NCI-H1092 (cell line): ENCODE results near the gene CMSS1.
"Not testable (repeated sequence)": the region's sequence is repeated elsewhere in the genome, so short reads cannot be mapped to it uniquely, and the experiment has no call there.

Experiments
- DNase-seq: peaks from one replicate; lab custom pipeline; 2025; lab: John Stamatoyannopoulos, UW

The CMSS1 gene

GRCh38 chr3:100184948-100185570 is 367.4 kb downstream of the CMSS1 start:
- DNase-seq: no peak

DNA sequence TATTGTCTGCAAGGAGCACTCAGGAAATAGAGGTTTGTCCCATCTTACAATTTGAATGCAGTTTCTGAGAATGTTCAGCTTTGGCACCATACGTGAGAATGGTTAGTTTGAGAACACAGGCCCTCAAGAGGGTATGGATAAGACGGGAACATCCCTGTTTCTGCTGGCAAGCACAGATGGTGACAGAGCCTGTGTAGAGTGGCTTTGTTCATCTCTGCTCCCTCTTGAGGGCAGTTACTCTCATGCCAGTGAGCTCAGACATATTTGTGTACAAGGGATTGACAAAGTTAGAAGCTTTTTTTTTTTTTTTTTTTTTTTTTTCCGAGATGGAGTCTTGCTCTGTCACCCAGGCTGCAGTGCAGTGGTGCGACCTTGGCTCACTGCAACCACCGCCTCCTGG is 368.2 kb downstream of the CMSS1 start:
- no peak for DNase-seq

GRCh38 chr3:100189444-100189964 is 371.8 kb downstream of the CMSS1 start:
- DNase-seq: no peak

GRCh38 chr3:100195375-100195774 is 377.7 kb downstream of the CMSS1 start:
- DNase-seq: no peak

- DNase-seq: no peak
Measured at GRCh38 chr3:100197876-100198275, 380.2 kb downstream of the CMSS1 start.

GRCh38 chr3:100198579-100199269 is 381.1 kb downstream of the CMSS1 start:
- no peak for DNase-seq

GRCh38 chr3:100205171-100205570 is 387.5 kb downstream of the CMSS1 start:
- DNase-seq: no peak

- no peak for DNase-seq
Measured at GRCh38 chr3:100206687-100207086, 389.0 kb downstream of the CMSS1 start.

- DNase-seq: no peak
Measured at GRCh38 chr3:100207886-100208285, 390.2 kb downstream of the CMSS1 start.

GRCh38 chr3:100209169-100209568 is 391.5 kb downstream of the CMSS1 start:
- no peak for DNase-seq

DNA sequence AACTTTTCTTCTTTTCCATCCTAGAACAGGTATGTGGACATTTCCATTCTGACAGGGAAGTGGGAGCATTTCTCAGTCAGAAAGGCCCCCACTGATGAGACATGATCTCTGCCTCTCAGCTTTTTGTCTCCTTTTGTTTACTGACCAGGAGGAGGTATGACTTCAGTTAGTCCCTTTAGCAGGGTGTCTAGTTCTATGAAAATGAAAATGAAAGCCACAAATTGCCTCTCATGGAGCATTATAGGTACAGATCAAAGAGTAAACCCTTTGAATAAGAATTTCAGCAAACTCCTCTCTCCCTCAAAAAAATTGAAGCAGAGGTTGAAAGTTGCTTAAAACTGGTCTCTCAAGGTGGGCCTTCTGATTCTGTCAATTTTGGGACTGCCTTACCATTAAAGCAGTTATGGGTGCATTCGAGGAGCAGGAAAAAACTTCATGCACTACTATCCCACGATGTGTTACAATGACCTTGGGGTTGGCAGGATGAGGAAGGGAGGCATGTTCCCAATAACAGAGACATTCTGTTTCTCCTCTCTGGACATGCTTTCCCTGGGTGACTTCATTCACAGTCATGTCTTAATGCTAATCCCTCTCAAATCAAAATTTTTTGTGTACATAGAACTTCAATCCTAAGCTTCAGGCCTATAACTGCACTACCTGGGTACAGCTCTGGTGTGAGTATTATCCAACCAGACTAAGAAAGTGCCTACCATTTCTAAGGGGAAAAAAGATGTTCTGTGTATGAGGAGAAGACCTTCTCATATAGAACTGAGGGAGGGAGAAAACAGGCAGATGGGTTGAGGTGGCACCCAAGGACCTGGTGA is 392.5 kb downstream of the CMSS1 start:
- no peak for DNase-seq

- DNase-seq: no peak
Measured at GRCh38 chr3:100210772-100211135, 393.1 kb downstream of the CMSS1 start.

GRCh38 chr3:100213891-100214573 is 396.4 kb downstream of the CMSS1 start:
- DNase-seq: no peak

DNA sequence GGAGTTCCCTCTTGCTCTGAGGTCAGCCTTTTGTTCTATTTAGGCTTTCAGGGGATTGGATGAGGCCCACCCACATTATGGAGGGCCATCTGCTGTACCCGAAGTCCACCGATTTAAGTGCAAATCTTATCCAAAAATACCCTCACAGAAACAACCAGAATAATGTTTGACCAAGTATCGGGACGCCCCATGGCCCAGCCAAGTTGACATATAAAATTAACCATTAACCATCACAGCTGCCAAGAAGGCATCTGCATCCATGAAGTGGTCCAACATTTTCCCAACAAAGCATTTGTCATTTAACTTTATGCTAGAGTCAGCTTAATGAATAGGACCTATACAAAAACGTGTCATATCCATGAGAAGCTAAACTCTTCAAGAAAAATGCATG is 396.9 kb downstream of the CMSS1 start:
- no peak for DNase-seq

DNA sequence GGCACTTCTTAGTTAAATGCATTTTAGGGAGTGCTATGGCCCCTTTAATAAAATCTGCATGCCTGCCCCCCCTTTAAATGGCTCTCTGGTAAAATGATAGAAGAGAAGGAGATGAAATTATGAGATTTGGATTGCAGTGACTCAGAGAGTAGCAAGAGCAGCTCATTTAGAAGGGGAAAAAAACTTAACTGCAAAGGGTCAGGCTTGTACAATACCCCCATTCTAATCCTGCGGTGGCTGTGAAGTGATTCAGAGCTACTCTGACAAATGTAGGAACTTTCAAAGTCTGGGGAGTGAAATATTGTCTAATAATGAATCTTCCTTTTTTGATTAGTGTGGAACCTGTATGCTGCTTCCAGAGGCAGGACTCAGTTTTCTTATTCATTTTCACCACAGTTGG is 399.1 kb downstream of the CMSS1 start:
- DNase-seq: no peak

- no peak for DNase-seq
Measured at GRCh38 chr3:100221159-100221558, 403.5 kb downstream of the CMSS1 start.

DNA sequence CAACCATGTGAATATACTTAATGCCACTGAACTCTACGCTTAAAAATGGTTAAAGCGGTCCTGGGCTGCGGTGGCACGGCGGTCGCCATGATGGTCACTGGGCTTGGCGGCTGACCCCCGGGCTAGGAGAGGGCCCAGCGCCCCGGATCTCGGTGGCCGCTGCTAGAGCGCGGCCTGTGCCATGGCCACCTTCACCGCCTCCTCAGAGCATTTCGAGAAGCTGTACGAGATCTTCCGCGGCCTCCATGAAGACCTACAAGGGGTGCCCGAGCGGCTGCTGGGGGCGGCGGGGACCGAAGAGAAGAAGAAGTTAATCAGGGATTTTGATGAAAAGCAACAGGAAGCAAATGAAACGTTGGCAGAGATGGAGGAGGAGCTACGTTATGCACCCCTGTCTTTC is 407.5 kb downstream of the CMSS1 start:
- no peak for DNase-seq

GRCh38 chr3:100225883-100226282 is 408.2 kb downstream of the CMSS1 start:
- no peak for DNase-seq

DNA sequence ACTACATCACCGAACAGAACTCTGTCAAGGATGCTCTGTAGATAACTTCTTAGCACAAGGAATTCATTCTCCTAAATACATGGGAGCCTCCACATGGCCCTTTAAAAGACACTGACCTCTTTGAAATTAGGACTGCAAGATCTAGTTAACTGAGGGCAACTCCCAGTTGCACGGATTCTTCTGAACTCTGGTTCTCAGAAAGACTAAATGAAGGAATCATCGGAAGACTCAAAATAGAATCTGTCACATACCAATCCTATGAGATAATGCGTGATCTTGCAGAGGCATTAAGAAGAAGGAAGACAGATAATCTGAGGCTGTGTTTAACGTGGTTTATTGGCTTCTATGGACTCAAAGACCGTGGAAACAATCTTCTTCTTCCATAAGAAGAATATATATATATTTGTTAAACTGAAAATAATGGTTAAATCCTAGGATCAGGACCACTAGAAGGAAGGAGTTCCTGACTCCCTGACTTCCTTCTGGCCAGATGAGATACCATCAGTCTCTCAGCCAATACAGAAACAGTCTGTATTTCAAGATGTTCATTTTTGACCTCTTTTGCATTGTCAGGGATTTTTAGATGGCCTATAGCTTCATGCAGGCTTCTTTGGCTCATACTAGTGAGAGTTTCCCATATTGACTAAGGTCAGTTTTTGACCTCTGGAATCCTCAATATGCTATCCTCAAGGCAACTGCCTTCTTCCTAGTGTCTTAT is 409.2 kb downstream of the CMSS1 start:
- DNase-seq: no peak

DNA sequence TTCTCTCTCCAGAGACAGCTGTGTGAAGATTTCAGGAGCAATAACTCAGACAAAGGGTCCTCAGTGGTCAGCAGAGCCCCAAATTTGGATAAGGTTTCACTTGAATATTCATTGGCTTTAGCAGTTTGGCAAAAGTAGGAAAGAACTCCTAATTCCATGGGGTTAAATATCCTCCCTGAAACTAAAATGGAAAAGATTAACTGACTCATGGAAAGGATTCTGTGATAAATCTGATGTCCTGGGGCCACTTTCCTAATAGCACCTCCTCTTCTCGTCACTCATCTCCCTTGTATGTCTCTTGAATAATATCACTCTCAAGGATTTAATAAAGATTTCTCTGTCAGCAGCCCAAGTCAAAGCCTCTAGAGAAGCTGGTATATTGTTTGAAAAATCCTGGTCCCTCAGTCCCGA is 409.9 kb downstream of the CMSS1 start:
- no peak for DNase-seq

GRCh38 chr3:100228247-100228646 is 410.6 kb downstream of the CMSS1 start:
- no peak for DNase-seq

DNA sequence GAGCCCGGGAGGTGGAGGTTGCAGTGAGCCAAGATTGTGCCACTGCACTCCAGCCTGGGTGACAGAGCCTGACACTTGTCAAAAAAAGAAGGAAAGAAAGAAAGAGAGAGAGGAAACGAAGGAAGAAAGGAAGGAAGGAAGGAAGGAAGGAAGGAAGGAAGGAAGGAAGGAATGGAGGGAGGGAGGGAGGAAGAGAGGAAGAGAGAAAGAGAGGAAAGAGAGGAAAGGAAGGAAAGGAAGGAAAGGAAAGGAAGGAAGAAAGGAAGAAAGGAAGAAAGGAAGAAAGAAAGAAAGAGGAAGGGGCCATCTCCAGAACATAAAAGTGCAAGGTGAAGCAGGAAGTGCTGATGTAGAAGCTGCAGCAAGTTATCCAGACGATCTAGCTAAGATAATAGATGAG is 411.5 kb downstream of the CMSS1 start:
- not testable (repeated sequence) for DNase-seq
